SIG-M5 (cell line): ENCODE measurements around the gene KCNIP1.

ENCODE experiments used
- DNase-seq: peaks from one replicate; lab custom pipeline; 2025; lab: John Stamatoyannopoulos, UW

The KCNIP1 gene

DNA sequence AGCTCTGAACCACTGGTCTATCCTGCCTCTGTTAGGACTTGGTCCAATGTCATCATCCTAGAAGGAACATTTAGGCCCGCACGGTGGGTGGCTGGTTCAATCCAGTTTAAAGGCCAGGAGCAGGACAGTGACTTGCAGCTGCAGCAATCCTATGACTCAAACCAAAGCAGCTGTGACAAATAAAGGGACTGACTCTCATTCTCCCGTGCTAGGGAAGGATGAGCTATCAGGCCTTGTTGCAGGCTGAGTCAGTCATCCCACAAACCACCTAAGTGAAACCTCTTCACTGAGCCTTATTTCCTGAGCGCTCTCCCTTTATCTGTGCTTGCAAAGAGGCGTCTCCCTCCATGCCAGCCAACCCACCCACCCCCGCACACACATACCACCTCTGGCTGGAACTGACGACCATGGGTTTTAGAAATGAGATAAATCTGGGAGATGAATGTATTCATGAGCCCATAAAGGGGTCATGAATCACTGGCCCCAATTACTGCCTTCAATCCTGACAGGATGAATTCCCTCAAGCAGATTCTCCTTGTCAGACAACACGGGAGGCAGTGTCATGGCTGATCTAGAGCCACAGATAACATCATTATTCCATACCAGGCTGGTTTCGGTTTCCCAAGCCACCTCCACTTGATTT, 93.4 kb downstream of the KCNIP1 start:
- no peak for DNase-seq

DNA sequence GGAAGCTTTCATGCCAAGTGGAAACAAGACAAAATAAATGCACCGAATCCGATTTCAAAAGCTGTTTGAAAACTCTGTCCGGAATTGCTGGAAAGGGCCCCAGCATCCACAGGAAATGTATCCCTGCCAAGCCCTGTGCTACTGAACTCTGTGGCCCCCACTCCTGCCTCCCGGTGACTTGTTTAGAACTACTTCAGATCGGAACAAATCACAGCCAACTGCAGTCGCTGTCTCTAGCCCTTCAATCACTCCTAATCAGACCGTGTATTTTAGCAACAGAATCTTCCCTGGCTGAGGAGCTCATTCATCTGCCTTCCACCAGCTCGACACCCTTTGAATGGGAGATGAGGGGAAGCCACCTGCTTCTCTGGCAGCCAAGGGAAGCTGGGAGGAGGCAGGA, 94.1 kb downstream of the KCNIP1 start:
- DNase-seq, result no peak

DNA sequence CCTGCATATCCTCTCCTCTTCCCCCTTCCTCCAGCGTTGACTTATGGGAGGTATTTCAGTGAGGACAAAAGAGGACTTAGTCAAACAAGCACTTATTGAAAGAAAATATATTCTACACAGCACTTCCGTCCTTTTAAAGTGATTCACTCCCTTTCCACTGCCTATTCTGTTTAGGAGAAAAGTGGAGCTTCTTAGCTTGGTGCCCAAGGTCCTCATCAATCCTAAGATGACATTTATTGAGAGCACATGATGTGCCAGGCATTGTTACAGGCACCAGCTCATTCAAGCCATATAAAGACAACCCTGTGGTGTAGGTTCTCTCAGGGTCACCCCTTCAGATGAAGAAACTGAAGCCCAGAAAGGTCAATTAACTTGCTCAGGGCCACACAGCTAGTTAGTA, 95.9 kb downstream of the KCNIP1 start:
- no peak for DNase-seq

DNA sequence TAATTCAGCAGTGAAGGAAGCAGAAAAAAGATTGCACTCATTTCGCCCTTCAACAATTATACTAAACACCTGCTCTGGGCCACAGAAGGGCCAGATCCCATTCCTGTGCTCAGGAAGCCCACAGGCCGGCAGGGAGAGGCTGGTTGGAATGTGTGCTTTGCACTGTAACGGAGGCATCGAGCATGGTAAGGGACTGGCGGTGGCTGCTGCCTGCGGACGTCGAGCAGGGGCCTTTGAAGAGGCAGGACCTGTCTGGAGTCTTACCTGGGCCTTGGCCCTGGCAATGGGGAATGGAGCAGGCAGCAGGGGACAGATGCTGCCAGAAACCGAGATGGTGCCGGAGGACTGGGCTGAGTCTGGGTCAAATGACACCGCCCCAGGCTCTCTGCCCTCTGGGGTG, 97.8 kb downstream of the KCNIP1 start:
- no peak for DNase-seq

DNA sequence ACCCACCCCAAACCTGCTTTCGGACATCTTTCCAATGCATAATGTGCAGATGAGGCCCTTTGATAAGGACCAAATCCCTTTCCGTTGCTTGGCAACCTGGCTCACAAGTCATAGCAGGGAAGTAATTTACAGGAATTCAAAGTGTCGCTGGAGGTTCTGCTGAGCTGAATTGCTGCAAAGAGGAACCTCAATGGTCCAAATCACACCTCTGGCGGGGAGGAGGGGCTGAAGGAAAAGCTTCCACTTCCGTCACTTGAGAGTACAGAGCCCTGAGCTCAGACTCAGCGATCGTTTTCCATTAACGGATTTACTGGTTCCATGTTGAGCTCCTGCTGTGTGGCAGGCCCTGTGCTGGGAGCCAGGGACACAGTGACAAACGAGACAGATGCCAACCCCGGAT, 99.3 kb downstream of the KCNIP1 start:
- DNase-seq, result no peak

DNA sequence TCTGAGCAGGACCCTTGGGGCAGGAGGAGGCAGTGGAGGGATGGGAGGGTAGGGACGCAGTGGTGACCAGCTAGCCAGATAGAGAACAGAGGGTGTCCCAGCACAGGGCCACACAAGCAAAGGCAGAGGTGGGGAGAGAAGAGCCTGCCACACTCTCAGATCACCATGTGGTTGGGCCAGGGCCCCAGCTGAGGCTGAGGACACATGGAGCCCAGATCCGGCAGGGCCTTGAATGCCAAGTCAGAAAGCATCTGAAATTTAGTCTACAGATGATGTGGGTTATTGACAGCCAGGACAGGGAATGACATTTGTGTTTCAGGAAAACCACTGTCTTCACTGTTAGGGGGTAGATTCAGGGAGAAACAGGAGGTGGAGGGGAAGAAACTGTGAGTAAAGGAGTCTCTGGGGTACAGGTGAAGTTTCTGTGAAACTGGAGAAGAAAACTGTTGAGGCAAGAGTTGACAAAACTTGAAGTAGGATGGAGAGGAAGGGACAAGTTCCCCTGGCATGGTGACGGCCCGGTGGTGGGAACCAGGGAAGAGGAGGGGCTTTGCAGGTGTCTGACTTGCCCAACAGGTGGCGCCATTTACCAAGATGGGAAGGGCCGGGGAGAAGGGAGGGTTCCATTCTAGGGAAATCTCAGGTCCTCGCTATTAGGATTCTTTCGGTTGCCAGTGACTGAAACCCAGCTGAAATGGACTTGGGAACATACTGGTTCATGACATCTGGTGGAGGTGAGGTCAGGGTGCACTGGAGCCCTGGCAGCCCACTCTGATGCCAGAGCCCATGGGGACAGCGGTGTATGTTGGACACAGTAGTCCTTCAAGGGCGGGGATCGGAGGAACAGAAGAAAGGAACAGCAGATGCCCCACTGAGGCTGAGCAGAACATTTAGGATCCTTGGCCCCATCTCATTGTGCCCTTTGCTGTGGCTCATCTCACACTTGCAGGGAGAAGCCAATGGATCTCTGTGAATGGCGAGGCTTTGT, 100.1 kb downstream of the KCNIP1 start:
- no peak for DNase-seq

DNA sequence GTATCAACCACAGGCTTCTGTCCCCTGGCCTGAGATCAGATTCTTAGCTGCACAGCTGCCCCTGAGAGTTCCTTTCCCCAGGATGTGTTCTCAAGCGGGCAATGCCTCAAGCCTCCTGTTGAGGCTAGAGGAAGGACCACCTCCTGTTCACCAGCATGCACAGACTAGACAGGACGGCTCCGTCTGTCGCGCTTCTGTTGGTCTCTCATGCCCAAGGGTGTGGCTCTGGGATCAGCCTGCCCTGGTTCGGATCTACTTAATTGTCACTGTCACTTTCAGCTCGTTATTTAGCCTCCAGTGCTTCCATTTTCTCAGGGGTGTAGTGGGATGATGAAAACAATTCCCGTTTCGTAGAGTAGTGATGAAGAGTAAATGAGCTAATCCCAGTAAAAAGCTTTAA, 103.1 kb downstream of the KCNIP1 start:
- no peak for DNase-seq

DNA sequence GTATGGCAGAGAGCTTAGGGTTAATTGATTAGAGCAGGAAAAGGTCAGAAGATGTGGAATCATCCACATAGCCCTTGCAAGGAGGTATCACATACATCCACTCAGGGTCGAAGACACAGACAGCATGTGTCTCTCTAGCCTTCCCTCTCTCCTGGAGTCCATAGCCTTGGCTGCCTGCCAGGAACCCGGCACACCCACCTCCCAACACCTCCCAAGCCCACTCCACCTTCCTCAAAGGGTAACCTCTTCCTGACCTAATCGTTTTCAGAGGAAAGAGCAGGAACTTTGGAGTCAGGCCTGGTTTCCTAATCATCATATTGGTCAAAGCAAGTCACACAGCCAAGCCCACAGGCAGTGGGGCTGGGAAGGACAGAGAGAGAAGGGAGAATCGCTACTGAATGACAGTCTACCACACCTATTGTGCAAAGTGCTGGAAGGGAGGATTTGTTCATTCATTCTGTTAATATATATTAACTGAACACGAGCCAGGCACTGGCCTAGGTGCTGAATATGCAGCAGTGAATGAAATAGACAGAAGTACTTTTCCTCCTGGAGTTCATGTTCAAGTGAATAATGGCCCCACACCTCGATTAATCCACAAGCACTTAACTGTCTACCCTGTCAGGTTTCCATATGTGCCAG, 107.8 kb downstream of the KCNIP1 start:
- no peak for DNase-seq

DNA sequence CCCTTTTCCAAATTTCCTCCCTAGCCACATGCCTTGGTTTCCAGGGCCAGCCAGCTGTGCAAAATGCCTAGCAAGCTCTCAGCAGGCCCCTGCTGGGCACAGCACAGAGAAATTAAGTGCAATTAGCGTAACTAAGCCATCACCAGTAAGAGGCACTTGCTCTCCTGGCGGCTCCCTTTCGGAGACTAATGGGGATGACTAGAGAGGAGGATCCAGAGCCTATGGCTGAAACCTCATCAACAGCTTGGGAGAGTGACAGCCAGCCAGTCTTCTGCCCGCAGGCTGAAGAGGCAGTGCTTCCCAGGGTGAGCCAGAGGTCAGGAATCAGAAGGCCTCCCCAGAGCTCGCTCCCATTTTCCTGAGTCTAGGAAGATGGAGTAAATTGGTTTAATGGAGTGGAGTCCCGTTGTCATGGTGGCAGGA, 108.4 kb downstream of the KCNIP1 start:
- DNase-seq, result no peak

DNA sequence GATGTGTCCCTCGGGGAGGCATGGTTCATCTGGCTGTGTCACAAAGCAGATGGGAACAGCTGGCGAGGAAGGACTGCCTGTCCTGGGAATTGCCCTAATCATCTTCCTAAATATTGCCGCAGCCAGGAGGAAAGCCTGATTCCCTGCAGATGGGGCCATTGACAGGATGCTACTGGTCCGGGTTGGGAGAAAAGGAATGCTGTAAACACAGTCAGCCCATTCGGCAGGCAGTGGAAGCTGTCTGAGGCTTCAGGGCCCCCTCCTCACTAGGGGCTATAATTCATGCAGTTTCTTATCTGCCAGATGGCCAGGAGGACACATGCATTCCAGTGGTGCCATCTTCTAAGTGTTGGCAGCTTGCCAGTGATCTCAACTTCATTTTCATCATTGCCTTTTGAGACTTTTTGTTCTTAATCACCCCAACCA, 110.3 kb downstream of the KCNIP1 start:
- no peak for DNase-seq

DNA sequence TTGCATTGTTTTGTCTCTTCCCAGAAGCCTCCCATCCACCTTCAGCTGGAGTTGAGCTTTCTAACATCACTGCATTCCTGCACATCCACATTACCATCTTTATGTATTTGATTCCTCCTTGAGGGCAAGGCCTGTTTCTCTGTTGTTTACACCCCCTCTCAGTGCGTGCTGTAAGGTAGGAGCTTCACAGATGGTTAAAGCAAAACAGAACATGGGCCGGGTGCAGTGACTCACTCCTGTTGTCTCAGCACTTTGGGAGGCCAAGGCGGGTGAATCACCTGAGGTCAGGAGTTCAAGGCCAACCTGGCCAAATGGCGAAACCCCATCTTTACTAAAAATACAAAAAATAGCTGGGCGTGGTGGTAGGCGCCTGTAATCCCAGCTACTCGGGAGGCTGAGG, 110.9 kb downstream of the KCNIP1 start:
- no peak for DNase-seq

DNA sequence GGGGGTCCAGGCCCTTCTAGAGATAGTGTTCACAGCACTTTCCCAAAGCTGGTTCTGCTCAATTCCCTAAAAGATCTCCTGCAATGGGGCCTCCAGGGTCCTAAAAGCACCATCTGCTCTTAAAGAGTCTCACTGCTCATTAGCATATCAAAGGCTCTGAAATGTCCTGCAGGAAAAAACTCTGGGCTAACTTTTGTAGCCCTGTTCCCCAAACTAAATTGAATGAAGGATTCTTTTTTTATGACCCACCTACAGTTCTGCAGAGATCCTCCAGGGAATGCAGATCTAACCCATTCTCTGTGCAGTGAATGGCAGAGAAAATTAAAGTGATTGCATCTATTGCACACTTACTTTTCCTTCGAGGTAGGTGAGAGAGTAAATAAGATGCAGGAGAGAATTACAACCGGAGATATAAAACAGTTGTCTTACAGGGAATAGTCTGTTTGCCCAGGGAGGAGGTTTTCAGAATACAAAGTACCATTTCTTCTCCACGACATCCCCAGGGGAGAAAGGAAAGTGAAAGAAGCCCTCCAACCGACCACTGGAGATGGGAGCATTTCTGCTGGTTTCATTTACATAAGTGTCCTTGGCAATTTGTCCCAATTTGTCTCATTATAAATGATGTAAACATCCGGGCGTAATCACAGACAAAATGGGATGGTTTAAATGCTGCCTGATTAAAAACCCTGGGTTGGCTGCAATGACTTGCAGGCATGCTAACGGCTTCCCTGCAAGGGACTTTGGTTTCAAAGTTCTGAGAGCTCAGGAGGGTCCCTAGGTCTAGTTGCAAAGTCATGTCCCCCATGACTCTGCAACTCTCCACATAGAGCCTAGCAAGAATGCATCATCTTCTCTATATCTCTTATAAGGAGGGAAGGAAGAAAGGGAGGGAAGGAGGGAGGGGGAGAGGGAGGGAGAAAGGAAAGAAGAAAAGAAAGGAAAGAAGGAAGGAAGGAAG, 114.0 kb downstream of the KCNIP1 start:
- no peak for DNase-seq

DNA sequence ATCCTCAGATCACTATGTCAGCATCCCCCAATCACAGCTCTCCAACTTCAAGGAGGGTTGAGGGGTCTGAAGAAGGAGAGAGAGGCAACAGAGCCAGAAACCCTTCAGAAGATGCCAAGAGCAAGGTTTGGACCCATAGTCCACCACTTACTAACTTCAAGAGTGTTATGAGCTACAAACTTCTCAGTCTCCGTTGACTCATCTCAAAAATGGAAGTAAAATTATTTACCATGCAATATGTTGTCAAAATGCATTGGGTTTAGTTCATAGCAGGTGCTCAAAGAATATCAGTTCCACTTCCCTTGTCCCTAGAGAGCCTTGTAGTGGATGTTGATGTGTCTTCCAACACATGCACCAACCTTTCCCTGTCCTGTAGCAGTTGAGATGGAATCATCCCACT, 116.0 kb downstream of the KCNIP1 start:
- no peak for DNase-seq

DNA sequence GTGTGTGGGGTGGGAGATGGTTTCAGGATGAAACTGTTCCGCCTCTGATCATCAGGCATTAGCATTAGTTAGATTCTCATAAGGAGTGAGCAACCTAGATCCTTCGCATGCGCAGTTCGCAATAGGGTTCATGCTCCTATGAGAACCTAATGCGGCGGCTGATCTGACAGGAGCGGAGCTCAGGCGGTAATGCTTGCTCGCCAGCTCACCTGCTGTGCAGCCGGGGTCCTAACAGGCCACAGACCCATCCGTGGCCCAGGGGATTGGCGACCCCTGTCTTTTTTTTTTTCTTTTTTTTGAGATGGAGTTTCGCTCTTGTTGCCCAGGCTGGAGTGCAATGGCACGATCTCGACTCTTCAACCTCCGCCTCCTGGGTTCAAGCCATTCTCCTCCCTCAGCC, 119.1 kb downstream of the KCNIP1 start:
- DNase-seq, result no peak

DNA sequence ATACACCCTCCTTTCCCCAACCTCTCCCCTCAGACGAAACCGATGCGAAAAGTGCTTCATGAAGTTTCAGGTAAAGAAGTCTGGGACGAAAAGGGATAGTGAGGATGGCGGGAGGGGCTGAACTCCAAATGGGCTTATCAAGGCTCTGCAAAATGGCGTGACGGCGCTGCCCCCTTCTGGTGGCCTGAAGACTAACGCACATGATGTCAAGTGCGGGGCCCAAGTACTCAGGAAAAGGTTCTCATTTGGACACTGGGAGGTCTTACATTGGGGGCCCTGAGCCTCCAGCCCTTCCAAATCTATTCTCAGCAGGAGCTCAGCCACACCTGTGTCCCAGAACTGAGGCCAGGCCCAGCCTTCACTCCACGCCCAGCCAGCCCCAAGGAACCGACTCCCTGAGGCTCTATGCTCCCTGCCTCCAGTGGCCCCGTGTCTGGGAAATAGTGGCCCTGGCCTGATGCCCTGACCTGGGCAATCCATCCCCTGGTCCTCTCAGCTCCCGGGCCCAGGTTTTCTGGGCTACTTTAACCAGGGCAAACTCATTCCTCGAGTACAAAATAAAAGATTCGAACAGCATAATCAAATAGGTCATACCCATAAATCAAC, 119.9 kb downstream of the KCNIP1 start:
- no peak for DNase-seq

DNA sequence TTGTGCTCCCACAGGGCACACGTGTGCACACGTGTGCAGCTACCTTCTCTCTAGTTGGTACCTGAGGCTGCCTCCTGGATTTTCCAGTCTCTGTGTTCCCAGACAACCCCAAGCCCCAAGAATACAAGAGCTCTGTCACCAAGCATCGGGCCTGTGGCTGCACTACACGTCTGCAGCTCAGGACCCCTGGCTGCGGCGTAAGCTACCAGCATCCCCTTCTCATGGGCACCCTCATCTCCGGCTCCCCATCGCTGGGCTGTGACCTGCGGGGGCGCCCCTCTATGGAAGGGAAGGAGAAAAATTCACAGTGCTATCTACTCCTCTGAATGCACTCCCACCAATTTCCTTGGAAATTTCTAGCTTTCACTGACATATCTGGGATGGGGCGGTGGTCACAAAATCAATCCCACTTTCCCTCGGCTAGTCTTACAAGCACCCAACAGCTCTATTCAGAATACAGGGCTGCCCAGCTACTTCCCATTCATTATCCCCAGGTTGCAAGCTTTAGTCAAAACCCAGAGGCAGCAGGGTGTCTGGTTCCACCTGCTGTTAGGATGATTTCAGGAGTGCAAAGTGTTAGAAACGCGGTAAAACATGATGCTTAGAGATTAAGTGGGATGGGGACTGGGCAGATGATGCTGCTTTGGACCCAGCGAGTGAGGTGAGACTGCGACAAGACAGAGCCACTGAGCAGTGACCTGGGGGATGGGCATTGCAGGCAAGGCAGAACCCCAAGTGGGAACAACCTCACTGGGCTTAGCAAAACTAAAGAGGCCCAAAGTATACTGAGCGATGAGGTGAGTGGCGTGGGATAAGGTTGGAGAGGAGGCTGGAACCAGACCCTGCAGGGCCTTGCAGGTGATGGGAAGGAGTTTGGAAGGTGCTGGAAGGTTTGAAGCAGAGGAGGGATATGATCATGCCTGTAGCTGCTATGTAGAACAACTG, 121.7 kb downstream of the KCNIP1 start:
- no peak for DNase-seq

DNA sequence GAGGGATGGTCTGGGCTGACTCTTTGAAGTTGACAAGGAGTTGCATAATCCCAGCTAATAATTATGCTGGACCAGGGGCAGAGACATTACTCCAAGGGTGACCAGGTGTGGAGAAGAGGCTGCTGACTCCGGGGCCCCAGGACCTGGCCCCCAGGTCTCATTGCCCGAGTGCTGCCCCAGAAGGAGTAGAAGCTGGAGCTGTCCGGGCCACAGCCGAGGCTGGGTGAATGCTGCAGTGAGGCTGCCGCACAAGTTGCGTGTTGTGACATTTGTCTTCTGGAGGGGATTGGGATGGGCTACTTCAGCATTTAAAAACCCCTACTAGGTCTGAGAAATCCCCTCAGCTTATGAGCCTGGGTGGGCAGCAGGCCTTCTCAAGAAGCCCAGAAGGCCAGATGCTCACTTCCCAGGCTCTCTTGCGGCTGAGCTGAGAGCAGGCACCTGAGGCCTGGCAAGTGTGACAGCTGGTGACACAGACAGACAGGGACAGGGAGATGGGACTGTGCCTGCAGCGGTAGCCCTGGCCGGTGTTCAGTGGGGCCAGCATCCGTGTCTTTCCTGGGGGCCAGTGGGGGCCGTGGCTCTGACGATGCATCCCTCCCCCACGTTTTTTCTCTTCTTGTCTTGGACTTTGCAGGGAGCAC, 122.8 kb downstream of the KCNIP1 start:
- no peak for DNase-seq

DNA sequence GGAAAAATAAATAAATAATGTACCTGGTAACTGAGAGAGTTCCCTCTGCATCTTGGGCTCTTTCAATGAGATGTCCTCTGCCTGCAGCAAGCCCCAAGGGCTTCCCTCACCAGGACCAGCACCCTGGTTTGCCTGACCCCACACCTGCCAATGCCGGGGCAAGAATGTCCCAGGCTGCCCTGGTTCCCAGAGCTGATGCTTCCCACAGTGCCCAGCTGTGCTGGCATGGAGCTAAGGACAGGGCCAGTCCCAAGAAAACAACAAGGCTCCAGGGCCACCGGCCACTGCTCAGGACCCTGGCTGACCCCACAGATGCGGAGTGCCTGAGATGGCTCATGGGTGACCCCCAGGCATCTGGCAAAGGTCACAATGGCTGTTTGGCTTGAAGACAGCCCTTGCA, 123.5 kb downstream of the KCNIP1 start:
- DNase-seq, result no peak

DNA sequence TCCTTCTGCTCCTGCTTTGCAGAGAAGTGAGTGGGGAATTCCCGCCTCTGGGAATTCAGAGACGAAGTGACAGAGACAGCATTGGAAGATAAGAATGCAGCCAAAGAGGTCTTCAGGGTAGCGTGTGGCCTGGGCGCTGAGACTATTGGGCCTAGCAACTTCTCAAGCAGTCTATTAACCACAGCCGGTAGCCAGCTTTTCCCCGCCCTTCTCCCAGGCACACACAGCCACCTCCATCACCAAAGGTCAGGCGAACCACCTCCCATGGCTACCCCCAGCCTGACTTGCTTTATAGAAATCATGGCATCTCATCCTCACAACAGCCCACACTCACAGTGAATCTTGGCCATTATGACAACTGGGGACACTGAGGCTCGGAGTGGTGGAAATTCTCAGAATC, 124.2 kb downstream of the KCNIP1 start:
- no peak for DNase-seq
